ENCODE results near the gene NNAT.
"Not testable (repeated sequence)": the region's sequence is repeated elsewhere in the genome, so short reads cannot be mapped to it uniquely, and the experiment has no call there.

The NNAT gene

GRCh38 chr20:37524859-37525708, 4.0 kb downstream of the NNAT start:
- no peak for DNase-seq

- DNase-seq, result no peak
Measured at GRCh38 chr20:37525810-37526209, 4.8 kb downstream of the NNAT start.

- no peak for DNase-seq
Measured at GRCh38 chr20:37526238-37526838, 5.3 kb downstream of the NNAT start.

- DNase-seq, result no peak
Measured at GRCh38 chr20:37526839-37527637, 6.0 kb downstream of the NNAT start.

- DNase-seq, result peak; percentile 91
Measured at GRCh38 chr20:37527638-37528445, 6.8 kb downstream of the NNAT start, which contains the start of gene BLCAP. TSS of gene BLCAP (minus strand) at chr20:37527876. CDS start at chr20:37519174, 8,702 bp downstream.

GRCh38 chr20:37528446-37529213, 7.6 kb downstream of the NNAT start:
- no peak for DNase-seq

- no peak for DNase-seq
Measured at GRCh38 chr20:37529214-37529967, 8.3 kb downstream of the NNAT start.

GRCh38 chr20:37529968-37530600, 9.0 kb downstream of the NNAT start:
- DNase-seq, result no peak

- no peak for DNase-seq
Measured at GRCh38 chr20:37530696-37531095, 9.6 kb downstream of the NNAT start.

GRCh38 chr20:37531856-37532255, 10.8 kb downstream of the NNAT start:
- no peak for DNase-seq

GRCh38 chr20:37533154-37533715, 12.2 kb downstream of the NNAT start:
- no peak for DNase-seq

- no peak for DNase-seq
Measured at GRCh38 chr20:37534401-37535157, 13.5 kb downstream of the NNAT start.

- DNase-seq, result no peak
Measured at GRCh38 chr20:37535443-37536132, 14.5 kb downstream of the NNAT start.

GRCh38 chr20:37537505-37537904, 16.5 kb downstream of the NNAT start:
- no peak for DNase-seq

- no peak for DNase-seq
Measured at GRCh38 chr20:37538003-37538402, 17.0 kb downstream of the NNAT start.

GRCh38 chr20:37539424-37539823, 18.4 kb downstream of the NNAT start:
- DNase-seq, result no peak

GRCh38 chr20:37540001-37540400, 19.0 kb downstream of the NNAT start:
- DNase-seq, result no peak

- not testable (repeated sequence) for DNase-seq
Measured at GRCh38 chr20:37540838-37541237, 19.8 kb downstream of the NNAT start.

- DNase-seq, result no peak
Measured at GRCh38 chr20:37541326-37541725, 20.3 kb downstream of the NNAT start.
